PC-3 (cell line): ENCODE data around the gene AP5Z1.

Source experiments
- CTCF ChIP-seq: fragments of 300-600 bp; sonication (generic); conservative IDR thresholded peaks from 2 replicates; pipeline ENCODE4 v1.5.1; 2017; ENCODE audit warnings: antibody characterized with exemption, low read depth, mild to moderate bottlenecking, low read length
- EZH2 ChIP-seq: fragments of 300-600 bp; sonication (generic); IDR thresholded peaks from one replicate; pipeline ENCODE4 v1.6.1; 2017; ENCODE audit warnings: antibody characterized with exemption, mild to moderate bottlenecking, low read length; ENCODE audit not compliant: unreplicated experiment
- EZH2phosphoT487 ChIP-seq: fragments of 300-600 bp; sonication (generic); IDR thresholded peaks from 2 replicates; pipeline ENCODE4 v1.6.1; 2018; ENCODE audit warnings: mild to moderate bottlenecking, antibody characterized with exemption, low read length, borderline replicate concordance

DNA sequence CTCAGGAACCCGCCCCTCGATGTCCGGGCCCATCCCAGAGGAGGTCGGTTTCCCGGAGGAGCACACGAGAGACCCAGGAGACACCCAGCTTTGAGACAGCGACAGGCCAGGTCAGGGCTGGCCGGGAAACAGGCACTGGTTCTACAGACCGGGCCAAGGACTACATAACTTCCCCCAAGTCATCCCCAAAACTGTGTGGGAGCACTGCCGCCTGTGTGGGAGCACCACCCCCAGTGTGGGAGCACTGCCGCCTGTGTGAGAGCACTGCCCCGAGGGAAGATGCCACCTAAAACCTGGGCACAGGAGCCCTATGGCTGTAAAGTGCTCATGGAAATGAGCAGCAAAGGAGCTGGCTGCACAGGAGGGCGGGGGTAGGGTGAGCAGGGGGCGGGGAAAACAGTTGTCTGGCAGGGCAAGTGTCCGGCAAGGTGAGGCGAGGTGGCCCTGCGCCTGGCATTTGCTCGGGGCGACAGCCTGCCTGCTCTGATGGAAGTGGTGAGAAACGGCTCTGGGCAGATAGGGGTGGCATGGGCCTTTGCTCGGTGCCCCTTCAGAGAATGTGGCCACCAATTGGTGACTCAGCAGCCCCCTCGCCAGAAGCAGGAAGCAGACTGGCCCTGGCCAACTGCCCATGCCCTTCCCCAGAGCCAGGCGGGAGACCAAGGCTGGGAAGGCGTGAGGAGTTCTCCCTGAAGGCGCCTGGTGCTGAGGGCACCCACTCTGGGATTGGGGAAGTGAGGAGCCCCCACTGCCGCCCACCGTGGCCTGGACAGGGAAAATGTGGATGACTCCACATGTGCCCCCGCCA lies 60.2 kb downstream of the AP5Z1 start:
- TF ChIP-seq CTCF: no peak
- no peak for TF ChIP-seq EZH2
- TF ChIP-seq EZH2phosphoT487: no peak
